Measurements from ENCODE around the gene NAV2. TPM values are rescaled to one million over a fixed set of nuclear protein-coding genes. Genes with fewer than 3 reads are reported as not detected.

NAV2 gene
- total RNA-seq, 1 experiment from 2014 or later: 23.3 TPM

DNA sequence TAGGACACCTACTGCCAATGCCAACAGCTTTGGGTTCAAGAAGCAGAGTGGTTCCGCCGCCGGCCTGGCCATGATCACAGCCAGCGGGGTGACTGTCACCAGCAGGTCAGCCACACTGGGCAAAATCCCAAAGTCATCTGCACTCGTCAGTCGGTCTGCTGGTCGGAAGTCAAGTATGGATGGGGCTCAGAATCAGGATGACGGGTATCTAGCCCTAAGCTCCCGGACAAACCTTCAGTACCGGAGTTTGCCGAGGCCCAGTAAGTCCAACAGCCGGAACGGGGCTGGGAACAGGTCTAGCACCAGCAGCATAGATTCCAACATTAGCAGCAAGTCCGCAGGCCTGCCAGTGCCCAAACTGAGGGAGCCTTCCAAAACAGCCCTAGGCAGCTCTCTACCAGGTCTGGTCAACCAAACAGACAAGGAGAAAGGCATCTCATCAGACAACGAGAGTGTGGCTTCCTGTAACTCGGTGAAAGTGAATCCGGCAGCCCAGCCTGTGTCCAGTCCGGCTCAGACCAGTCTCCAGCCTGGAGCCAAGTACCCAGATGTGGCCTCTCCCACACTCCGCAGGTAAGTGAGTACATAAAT lies 332.6 kb downstream of the NAV2 start:
- H3K9me2 ChIP-seq (ENCODE audit: insufficient read depth): no peaks in the 10 kb centered on the region
- H2AFZ ChIP-seq: no peak overlapping the region
- H3K27me3 ChIP-seq (ENCODE audit: insufficient read depth, low read depth): no peaks in the 10 kb centered on the region
- no peak for DNase-seq
- H4K20me1 ChIP-seq (ENCODE audit: insufficient read depth): no peaks in the 10 kb centered on the region; the same call in 1 of the 2 replicates
- no peaks in the 10 kb centered on the region for H3K9me3 ChIP-seq (ENCODE audit: insufficient read depth, low read depth)
- H3K79me2 ChIP-seq (ENCODE audit: low read depth): no peaks in the 10 kb centered on the region
- no peaks in the 10 kb centered on the region for H3K4me1 ChIP-seq (replicated peaks; ENCODE audit: insufficient read depth)
- no peak for TF ChIP-seq EZH2 (IDR thresholded peaks at IDR 0.05; ENCODE audit: low read depth)
- TF ChIP-seq, protein P1, sequence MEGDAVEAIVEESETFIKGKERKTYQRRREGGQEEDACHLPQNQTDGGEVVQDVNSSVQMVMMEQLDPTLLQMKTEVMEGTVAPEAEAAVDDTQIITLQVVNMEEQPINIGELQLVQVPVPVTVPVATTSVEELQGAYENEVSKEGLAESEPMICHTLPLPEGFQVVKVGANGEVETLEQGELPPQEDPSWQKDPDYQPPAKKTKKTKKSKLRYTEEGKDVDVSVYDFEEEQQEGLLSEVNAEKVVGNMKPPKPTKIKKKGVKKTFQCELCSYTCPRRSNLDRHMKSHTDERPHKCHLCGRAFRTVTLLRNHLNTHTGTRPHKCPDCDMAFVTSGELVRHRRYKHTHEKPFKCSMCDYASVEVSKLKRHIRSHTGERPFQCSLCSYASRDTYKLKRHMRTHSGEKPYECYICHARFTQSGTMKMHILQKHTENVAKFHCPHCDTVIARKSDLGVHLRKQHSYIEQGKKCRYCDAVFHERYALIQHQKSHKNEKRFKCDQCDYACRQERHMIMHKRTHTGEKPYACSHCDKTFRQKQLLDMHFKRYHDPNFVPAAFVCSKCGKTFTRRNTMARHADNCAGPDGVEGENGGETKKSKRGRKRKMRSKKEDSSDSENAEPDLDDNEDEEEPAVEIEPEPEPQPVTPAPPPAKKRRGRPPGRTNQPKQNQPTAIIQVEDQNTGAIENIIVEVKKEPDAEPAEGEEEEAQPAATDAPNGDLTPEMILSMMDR (conservative IDR thresholded peaks at IDR 0.05): no peak
- H3K36me3 ChIP-seq (ENCODE audit: low read depth): no peaks in the 10 kb centered on the region
- no TSS peak for BruUV-seq (replicated peaks)
- H3F3A ChIP-seq (ENCODE audit: insufficient read depth, low read depth): no peaks in the 10 kb centered on the region
- H3K27ac ChIP-seq: no peak overlapping the region
- intact Hi-C loops (cut with micrococcal nuclease; ENCODE audit: unreplicated experiment): no loop called here
- POLR2A ChIA-PET (ENCODE audit: unreplicated experiment): no interaction called here
- H3K4me3 ChIP-seq: no peak overlapping the region
- CTCF ChIA-PET: no interaction called here
- H3K4me2 ChIP-seq: no peak overlapping the region

DNA sequence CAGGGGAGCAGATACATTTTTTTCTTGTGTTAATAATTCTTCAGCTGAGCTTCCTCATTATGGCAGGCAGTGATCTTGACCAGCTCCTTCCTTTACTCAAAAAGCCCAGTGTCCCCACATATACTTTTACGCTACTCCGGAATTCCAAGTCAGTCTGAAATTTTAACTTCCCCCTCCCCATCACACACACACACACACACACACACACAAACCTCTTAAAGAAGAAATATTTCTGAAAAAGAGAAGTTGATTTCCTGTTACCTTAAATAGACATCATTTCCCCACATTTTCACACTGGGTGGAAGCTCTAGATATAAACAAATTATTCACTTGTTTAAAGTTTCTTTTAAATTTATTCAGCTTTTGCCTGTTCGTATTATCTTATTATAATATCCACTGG lies 333.8 kb downstream of the NAV2 start:
- no peak overlapping the region for H3K4me3 ChIP-seq
- no TSS peak for BruUV-seq (replicated peaks)
- H2AFZ ChIP-seq: no peak overlapping the region
- H3F3A ChIP-seq (ENCODE audit: insufficient read depth, low read depth): no peaks in the 10 kb centered on the region
- DNase-seq: no peak
- H3K4me2 ChIP-seq: no peak overlapping the region
- no peaks in the 10 kb centered on the region for H3K27me3 ChIP-seq (ENCODE audit: insufficient read depth, low read depth)
- TF ChIP-seq EZH2 (IDR thresholded peaks at IDR 0.05; ENCODE audit: low read depth): no peak
- TF ChIP-seq, protein P1 (conservative IDR thresholded peaks at IDR 0.05): no peak
- intact Hi-C loops (cut with micrococcal nuclease; ENCODE audit: unreplicated experiment): no loop called here
- POLR2A ChIA-PET (ENCODE audit: unreplicated experiment): no interaction called here
- H3K36me3 ChIP-seq (ENCODE audit: low read depth): no peaks in the 10 kb centered on the region
- H4K20me1 ChIP-seq (ENCODE audit: insufficient read depth): no peaks in the 10 kb centered on the region; the same call in 1 of the 2 replicates
- no peaks in the 10 kb centered on the region for H3K79me2 ChIP-seq (ENCODE audit: low read depth)
- no peaks in the 10 kb centered on the region for H3K9me2 ChIP-seq (ENCODE audit: insufficient read depth)
- CTCF ChIA-PET: no interaction called here
- H3K4me1 ChIP-seq (replicated peaks; ENCODE audit: insufficient read depth): no peaks in the 10 kb centered on the region
- no peak overlapping the region for H3K27ac ChIP-seq
- no peaks in the 10 kb centered on the region for H3K9me3 ChIP-seq (ENCODE audit: insufficient read depth, low read depth)

DNA sequence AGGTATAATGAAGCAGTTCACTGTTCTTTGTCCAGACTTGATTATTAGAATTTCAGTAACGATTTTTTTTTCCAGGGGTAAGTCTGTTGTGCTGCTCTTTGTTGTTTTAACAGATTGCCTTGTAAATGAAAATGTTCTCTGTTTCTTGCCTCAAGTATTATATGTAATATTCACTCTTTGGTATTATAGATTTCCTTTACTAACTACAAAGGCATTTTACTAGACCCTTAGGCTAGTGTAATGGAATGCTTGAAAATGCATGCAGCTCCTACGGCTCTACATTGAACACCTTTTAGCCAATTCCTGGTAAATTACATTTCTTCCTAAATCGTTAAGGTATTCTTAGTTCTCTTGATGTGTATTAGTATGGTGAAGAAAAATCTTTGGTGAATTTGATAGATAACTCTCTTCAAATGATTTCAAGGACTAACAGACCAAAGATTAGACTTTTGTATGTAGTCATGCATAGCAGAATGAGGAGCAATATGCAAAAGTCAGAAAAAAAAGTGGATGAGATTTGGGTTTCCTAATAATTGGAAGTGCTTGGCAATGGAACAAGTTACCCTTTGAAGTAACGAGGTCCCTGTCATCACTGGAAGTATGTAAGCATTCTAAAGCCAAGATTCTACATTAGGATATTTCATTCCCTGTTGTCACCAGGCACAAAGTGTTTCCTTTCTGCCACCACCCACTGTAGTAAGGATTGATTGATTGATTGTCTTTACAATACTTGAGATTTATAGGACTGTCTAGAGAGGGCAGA lies 334.6 kb downstream of the NAV2 start:
- no peak for TF ChIP-seq EZH2 (IDR thresholded peaks at IDR 0.05; ENCODE audit: low read depth)
- TF ChIP-seq, protein P1 (conservative IDR thresholded peaks at IDR 0.05): no peak
- Histone ChIP-seq H2AFZ (no peak overlapping the region), H3K79me2 (ENCODE audit: low read depth) (no peaks in the 10 kb centered on the region), H3K4me2 (no peak overlapping the region), H3K4me3 (no peak overlapping the region), H3K4me1 (replicated peaks; ENCODE audit: insufficient read depth) (no peaks in the 10 kb centered on the region), H3K27me3 (ENCODE audit: insufficient read depth, low read depth) (no peaks in the 10 kb centered on the region), H3K9me2 (ENCODE audit: insufficient read depth) (no peaks in the 10 kb centered on the region), H3K9me3 (ENCODE audit: insufficient read depth, low read depth) (no peaks in the 10 kb centered on the region), H3K36me3 (ENCODE audit: low read depth) (no peaks in the 10 kb centered on the region), H3F3A (ENCODE audit: insufficient read depth, low read depth) (no peaks in the 10 kb centered on the region), H3K27ac (no peak overlapping the region), H4K20me1 (ENCODE audit: insufficient read depth) (no peaks in the 10 kb centered on the region; the same call in 1 of the 2 replicates)
- BruUV-seq (replicated peaks): no TSS peak
- ChIA-PET CTCF (no interaction called here), POLR2A (ENCODE audit: unreplicated experiment) (no interaction called here)
- intact Hi-C loops (cut with micrococcal nuclease; ENCODE audit: unreplicated experiment): no loop called here
- DNase-seq: no peak

Data from PC-9 (cell line).